ENCODE data around the gene HOXC6. TPM values are rescaled to one million over a fixed set of nuclear protein-coding genes. Genes with fewer than 3 reads are reported as not detected.

The HOXC6 gene
- total and polyA plus RNA-seq, 2 of the 13 experiments (the other 11 are each of a cell fraction or from before 2014, with no cell fraction given) = not detected

DNA sequence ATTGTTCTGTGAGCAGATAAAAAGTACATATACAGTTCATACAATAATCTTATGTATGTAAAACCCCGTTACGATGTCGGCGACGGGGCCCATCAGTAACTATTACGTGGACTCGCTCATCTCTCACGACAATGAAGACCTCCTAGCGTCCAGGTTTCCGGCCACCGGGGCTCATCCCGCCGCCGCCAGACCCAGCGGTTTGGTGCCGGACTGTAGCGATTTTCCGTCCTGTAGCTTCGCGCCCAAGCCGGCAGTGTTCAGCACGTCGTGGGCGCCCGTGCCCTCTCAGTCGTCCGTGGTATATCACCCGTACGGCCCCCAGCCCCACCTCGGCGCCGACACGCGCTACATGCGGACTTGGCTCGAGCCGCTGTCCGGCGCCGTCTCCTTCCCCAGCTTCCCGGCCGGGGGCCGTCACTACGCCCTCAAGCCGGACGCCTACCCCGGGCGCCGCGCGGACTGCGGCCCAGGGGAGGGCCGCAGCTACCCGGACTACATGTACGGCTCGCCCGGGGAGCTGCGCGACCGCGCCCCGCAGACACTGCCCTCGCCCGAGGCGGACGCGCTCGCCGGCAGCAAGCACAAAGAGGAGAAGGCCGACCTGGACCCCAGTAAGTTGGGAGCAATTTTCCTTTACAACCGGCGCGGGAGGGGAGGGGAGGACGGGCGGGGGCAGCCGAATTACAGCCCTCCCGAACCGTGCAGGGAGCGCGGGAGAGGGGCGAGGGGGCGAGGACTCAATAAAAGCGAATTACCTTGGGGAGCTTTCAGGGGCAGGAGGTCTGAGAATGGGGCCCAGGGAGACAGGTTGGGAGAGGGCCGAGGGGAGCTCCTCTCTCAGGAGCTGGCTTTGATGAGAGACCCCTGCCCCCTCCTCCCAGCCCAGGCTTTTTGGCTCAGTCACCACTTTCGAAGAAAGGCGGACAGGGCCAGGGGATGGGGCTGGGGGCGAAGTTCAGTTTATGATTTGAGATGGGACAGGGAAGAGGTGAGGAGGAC, 27.8 kb upstream of the HOXC6 start, which contains the start of gene HOXC9 (continued):
- TF ChIP-seq ZNF670 (CRISPR knock-in tag; IDR thresholded peaks at IDR 0.05; ENCODE audit: borderline replicate concordance) = 0 out of 2 replicates have a peak, but pooled peaks have one; percentile 44
- no peak for TF ChIP-seq NONO (IDR thresholded peaks at IDR 0.05)
- TF ChIP-seq NONO (CRISPR knock-in tag; conservative IDR thresholded peaks at IDR 0.05) = no peak
- TF ChIP-seq ZNF274 (CRISPR knock-in tag; IDR thresholded peaks at IDR 0.05) = no peak
- TF ChIP-seq SAP130 (CRISPR knock-in tag; IDR thresholded peaks at IDR 0.05; ENCODE audit: low read depth) = no peak
- TF ChIP-seq, protein P1, sequence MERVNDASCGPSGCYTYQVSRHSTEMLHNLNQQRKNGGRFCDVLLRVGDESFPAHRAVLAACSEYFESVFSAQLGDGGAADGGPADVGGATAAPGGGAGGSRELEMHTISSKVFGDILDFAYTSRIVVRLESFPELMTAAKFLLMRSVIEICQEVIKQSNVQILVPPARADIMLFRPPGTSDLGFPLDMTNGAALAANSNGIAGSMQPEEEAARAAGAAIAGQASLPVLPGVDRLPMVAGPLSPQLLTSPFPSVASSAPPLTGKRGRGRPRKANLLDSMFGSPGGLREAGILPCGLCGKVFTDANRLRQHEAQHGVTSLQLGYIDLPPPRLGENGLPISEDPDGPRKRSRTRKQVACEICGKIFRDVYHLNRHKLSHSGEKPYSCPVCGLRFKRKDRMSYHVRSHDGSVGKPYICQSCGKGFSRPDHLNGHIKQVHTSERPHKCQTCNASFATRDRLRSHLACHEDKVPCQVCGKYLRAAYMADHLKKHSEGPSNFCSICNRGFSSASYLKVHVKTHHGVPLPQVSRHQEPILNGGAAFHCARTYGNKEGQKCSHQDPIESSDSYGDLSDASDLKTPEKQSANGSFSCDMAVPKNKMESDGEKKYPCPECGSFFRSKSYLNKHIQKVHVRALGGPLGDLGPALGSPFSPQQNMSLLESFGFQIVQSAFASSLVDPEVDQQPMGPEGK (CRISPR knock-in tag; IDR thresholded peaks at IDR 0.05) = peak; percentile 26; the same call in 1 of the 2 replicates
- no peak for TF ChIP-seq JUNB (CRISPR knock-in tag; IDR thresholded peaks at IDR 0.05; ENCODE audit: borderline replicate concordance)

DNA sequence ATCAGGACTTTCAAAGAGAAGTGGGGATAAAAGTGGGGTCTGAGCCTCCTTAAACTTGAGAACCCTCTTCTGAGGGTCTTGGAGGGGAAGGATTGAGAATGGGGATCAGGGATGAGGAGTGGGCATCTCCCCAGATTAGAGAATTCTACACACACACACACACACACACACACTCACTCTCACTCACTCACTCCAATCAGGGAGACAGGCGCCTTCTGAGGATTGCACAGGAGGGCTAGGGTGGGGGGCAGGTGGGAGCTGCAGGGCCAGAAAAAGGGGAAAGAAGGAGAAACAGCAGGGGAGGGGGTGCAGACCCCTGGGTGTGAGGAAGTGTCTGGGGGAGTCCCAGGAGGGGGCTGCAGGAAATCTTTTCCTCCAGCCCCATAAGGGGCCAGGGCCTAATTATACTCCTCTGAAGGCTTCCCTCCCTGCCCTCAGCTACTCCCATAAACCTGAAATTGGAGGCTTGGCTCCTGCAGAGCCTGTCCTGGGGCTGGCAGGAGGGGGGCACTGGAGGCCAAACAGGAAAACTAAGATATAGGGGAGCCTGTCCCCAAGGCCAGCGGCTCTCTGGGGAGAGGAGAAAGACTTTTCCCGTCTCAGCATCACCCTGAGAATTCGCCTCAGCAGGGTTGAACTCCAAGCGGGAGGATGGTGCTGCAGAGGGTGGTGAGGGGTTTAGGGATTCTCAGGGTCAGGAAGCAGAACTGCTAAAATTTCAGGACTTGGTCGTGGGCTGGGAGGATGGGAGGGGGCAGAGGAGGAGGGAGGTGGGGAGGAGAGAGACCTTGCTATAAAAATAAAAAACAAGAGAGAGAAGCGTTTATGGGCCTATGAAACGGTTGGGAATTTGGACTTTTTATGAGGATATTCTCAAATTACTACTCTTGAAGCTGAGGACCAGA, 26.7 kb upstream of the HOXC6 start:
- ATAC-seq (no peak), FAIRE-seq (no peak), DNase-seq (ENCODE audit: low spot score) (no peak)
- Histone ChIP-seq H3K4me1 (ENCODE audit: insufficient read depth, low read length) (peaks cover 27% of the 10 kb centered on the region), H3K27ac (ENCODE audit: extremely low read length, insufficient read depth, low read length) (no peak overlapping the region), H3K4me2 (ENCODE audit: low read depth, low read length) (peak overlapping the region; percentile 80; the same call in 1 of the 2 replicates), H3K9me3 (ENCODE audit: low read length) (no peaks in the 10 kb centered on the region), H3K79me2 (ENCODE audit: insufficient read depth, low read length) (no peaks in the 10 kb centered on the region), H3K4me3 (replicated peaks in 1 of 3; ENCODE audit: insufficient read depth in 1 of 3, low read depth in 2 of 3, low read length in 3 of 3) (no peak overlapping the region), H2AFZ (ENCODE audit: low read length) (no peak overlapping the region), H3K36me3 (replicated peaks in 1 of 2; ENCODE audit: control insufficient read depth in 1 of 2, insufficient read depth in 2 of 2, low read length in 2 of 2) (no peaks in the 10 kb centered on the region), H3K9ac (ENCODE audit: insufficient read depth, low read depth, low read length) (no peak overlapping the region), H3K27me3 (ENCODE audit: control insufficient read depth in 1 of 2, insufficient read depth in 2 of 2, low read length in 2 of 2) (peaks cover 16 to 86% of the 10 kb centered on the region in 2 experiments; a peak in 4 of 5 replicates), H4K20me1 (ENCODE audit: insufficient read depth, low read length) (no peaks in the 10 kb centered on the region)
- ChIA-PET CTCF (ENCODE audit: low intra/inter-chr PET ratio, low total read pairs) (no interaction called here), POLR2A (no interaction called here)
- intact Hi-C loops (cut with micrococcal nuclease; ENCODE audit: unreplicated experiment) = loop anchor here (10.0 kb wide), 1 partner anchor 363 kb away; the partner anchor contains the start of gene GPR84
- WGBS (ENCODE audit: low lambda C conversion rate) = 47% methylated on average over 8 of the region's 8 CpGs
- BruUV-seq (replicated peaks) = no TSS peak
- in situ Hi-C loops (cut with HindIII; ENCODE audit: extremely low pct_ligation_motif_present, low pct_unique_long_range_greater_than_20kb) = no loop called here
- TF ChIP-seq JARID2 (CRISPR knock-in tag; IDR thresholded peaks at IDR 0.05; ENCODE audit: insufficient replicate concordance) = no peak
- TF ChIP-seq ZNF720 (CRISPR knock-in tag; IDR thresholded peaks at IDR 0.05) = no peak
- no peak for TF ChIP-seq ZNF816 (CRISPR knock-in tag; IDR thresholded peaks at IDR 0.05; ENCODE audit: borderline replicate concordance)
- no peak for TF ChIP-seq GZF1 (CRISPR knock-in tag; IDR thresholded peaks at IDR 0.05)
- no peak for TF ChIP-seq NFIC (IDR thresholded peaks at IDR 0.05; ENCODE audit: low read length)
- TF ChIP-seq, protein P2, sequence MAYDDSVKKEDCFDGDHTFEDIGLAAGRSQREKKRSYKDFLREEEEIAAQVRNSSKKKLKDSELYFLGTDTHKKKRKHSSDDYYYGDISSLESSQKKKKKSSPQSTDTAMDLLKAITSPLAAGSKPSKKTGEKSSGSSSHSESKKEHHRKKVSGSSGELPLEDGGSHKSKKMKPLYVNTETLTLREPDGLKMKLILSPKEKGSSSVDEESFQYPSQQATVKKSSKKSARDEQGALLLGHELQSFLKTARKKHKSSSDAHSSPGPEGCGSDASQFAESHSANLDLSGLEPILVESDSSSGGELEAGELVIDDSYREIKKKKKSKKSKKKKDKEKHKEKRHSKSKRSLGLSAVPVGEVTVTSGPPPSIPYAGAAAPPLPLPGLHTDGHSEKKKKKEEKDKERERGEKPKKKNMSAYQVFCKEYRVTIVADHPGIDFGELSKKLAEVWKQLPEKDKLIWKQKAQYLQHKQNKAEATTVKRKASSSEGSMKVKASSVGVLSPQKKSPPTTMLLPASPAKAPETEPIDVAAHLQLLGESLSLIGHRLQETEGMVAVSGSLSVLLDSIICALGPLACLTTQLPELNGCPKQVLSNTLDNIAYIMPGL (CRISPR knock-in tag; IDR thresholded peaks at IDR 0.05; ENCODE audit: borderline replicate concordance in 1 of 2, low read depth in 1 of 2) = no peak
- TF ChIP-seq ZNF496 (CRISPR knock-in tag; IDR thresholded peaks at IDR 0.05; ENCODE audit: insufficient replicate concordance) = no peak
- TF ChIP-seq, protein P3, sequence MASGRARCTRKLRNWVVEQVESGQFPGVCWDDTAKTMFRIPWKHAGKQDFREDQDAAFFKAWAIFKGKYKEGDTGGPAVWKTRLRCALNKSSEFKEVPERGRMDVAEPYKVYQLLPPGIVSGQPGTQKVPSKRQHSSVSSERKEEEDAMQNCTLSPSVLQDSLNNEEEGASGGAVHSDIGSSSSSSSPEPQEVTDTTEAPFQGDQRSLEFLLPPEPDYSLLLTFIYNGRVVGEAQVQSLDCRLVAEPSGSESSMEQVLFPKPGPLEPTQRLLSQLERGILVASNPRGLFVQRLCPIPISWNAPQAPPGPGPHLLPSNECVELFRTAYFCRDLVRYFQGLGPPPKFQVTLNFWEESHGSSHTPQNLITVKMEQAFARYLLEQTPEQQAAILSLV (CRISPR knock-in tag; IDR thresholded peaks at IDR 0.05; ENCODE audit: borderline replicate concordance) = no peak

Data from HepG2 (cell line).